Right atrium auricular region (tissue), 2 donors: ENCODE data around the gene SDR9C7. TPM values are rescaled to one million over a fixed set of nuclear protein-coding genes. Genes with fewer than 3 reads are reported as not detected.
"Not testable (repeated sequence)": the region's sequence is repeated elsewhere in the genome, so short reads cannot be mapped to it uniquely, and the experiment has no call there.

ENCODE experiments used
- DNase-seq: peaks from one replicate; pipeline ENCODE4 v3.0.0-alpha.2; 2019; ENCODE audit warnings: low spot score
- H3K27ac ChIP-seq, 2 donors: fragments of 200-600 bp; sonication (generic); 1 replicate in 1 of 2; 2 replicates in 1 of 2; pipeline ENCODE4 v1.5.1; 2016 to 2019
- H3K27me3 ChIP-seq, 2 donors: fragments of 200-600 bp; sonication (generic); one replicate each; pipeline versions ENCODE4 v1.5.1 to v1.6.0; 2017 to 2019
- H3K36me3 ChIP-seq: fragments of 200-600 bp; sonication (generic); one replicate; pipeline ENCODE4 v1.5.1; 2016
- H3K4me1 ChIP-seq, 2 donors: fragments of 200-600 bp; sonication (generic); one replicate each; pipeline versions ENCODE4 v1.5.1 to v1.6.0; 2017 to 2019
- H3K4me3 ChIP-seq, 2 donors: fragments of 200-600 bp; sonication (generic); 1 replicate in 1 of 2; 2 replicates in 1 of 2; pipeline ENCODE4 v1.5.1; 2017 to 2019; ENCODE audit warnings: mild to moderate bottlenecking in 1 of 2, moderate library complexity in 1 of 2
- H3K9me3 ChIP-seq, 2 donors: fragments of 200-600 bp; sonication (generic); one replicate each; pipeline ENCODE4 v1.5.1; 2019
- CTCF ChIP-seq, 2 donors: fragments of 200-600 bp; sonication (generic); IDR thresholded peaks; one replicate each; pipeline ENCODE4 v1.5.1; 2019; ENCODE audit warnings: antibody characterized with exemption in 2 of 2
- total RNA-seq, 2 donors: library from RNA; depleted of rRNA; stranded (reverse); fragments of >200 nt; gene quantifications; one replicate each; pipeline ENCODE4 v1.1.0, GENCODE V29; 2016

Gene SDR9C7
- total RNA-seq, 2 donors from 2014 or later: 0.28 TPM; not detected in 1

GRCh38 chr12:56884421-56884820, 49.8 kb downstream of the SDR9C7 start:
- no peaks in the 10 kb centered on the region for H3K27me3 ChIP-seq
- TF ChIP-seq CTCF (IDR thresholded peaks at IDR 0.05): no peak
- H3K9me3 ChIP-seq: peaks cover 0 to 17% of the 10 kb centered on the region in 2 donors
- DNase-seq: no peak
- no peaks in the 10 kb centered on the region for H3K4me1 ChIP-seq
- H3K4me3 ChIP-seq: no peak overlapping the region
- no peak overlapping the region for H3K27ac ChIP-seq
- no peaks in the 10 kb centered on the region for H3K36me3 ChIP-seq

GRCh38 chr12:56882407-56882806, 51.8 kb downstream of the SDR9C7 start:
- H3K4me1 ChIP-seq, DNase-seq, H3K36me3 ChIP-seq, H3K27me3 ChIP-seq, H3K27ac ChIP-seq, H3K4me3 ChIP-seq: not testable (repeated sequence)
- peaks cover 0 to 17% of the 10 kb centered on the region in 2 donors for H3K9me3 ChIP-seq

GRCh38 chr12:56880125-56880992, 53.8 kb downstream of the SDR9C7 start:
- H3K27ac ChIP-seq: no peak overlapping the region
- no peak for DNase-seq
- no peaks in the 10 kb centered on the region for H3K27me3 ChIP-seq
- peaks cover 0 to 17% of the 10 kb centered on the region in 2 donors for H3K9me3 ChIP-seq
- no peak overlapping the region for H3K4me3 ChIP-seq
- H3K36me3 ChIP-seq: no peaks in the 10 kb centered on the region
- TF ChIP-seq CTCF (IDR thresholded peaks at IDR 0.05): no peak
- H3K4me1 ChIP-seq: no peaks in the 10 kb centered on the region

GRCh38 chr12:56879240-56880124, 54.7 kb downstream of the SDR9C7 start:
- not testable (repeated sequence) for DNase-seq

GRCh38 chr12:56878010-56878339, 56.2 kb downstream of the SDR9C7 start:
- Histone ChIP-seq H3K36me3 (no peaks in the 10 kb centered on the region), H3K4me3 (no peak overlapping the region), H3K27me3 (no peaks in the 10 kb centered on the region), H3K4me1 (no peaks in the 10 kb centered on the region), H3K9me3 (peaks cover 0 to 17% of the 10 kb centered on the region in 2 donors), H3K27ac (no peak overlapping the region)
- no peak for DNase-seq
- TF ChIP-seq CTCF (IDR thresholded peaks at IDR 0.05): no peak

More at GRCh38 chr12:56879240-56880124, 54.7 kb downstream of the SDR9C7 start:
- not testable (repeated sequence) for H3K4me3 ChIP-seq, H3K27ac ChIP-seq, H3K36me3 ChIP-seq, H3K4me1 ChIP-seq, H3K27me3 ChIP-seq
- peaks cover 0 to 17% of the 10 kb centered on the region in 2 donors for H3K9me3 ChIP-seq

GRCh38 chr12:56877195-56878009, 56.8 kb downstream of the SDR9C7 start:
- H3K9me3 ChIP-seq: peaks cover 0 to 15% of the 10 kb centered on the region in 2 donors
- H3K4me1 ChIP-seq: no peaks in the 10 kb centered on the region
- H3K27me3 ChIP-seq: no peaks in the 10 kb centered on the region
- H3K36me3 ChIP-seq: no peaks in the 10 kb centered on the region
- no peak overlapping the region for H3K4me3 ChIP-seq
- no peak for DNase-seq
- no peak overlapping the region for H3K27ac ChIP-seq
- TF ChIP-seq CTCF (IDR thresholded peaks at IDR 0.05): no peak
